ENCODE data around the gene LMF2. TPM values are rescaled to one million over a fixed set of nuclear protein-coding genes. Genes with fewer than 3 reads are reported as not detected.
A peak's percentile ranks its signal among the peaks of the same experiment; 100 is the strongest.

Gene LMF2
- total RNA-seq, 4 donors from 2014 or later: 35.4 to 65.0 (median 46.2) TPM

GRCh38 chr22:50471197-50471847 is 36.2 kb downstream of the LMF2 start:
- H3K27ac ChIP-seq: peak overlapping the region; percentile 72 to 91 (median 80)
- H3K36me3 ChIP-seq: peaks cover 16 to 24% (median 19%) of the 10 kb centered on the region in 3 donors
- intact Hi-C loops (cut with DNase I): no loop called here
- no peak for DNase-seq
- peaks cover 57 to 71% (median 57%) of the 10 kb centered on the region in 3 donors for H3K4me1 ChIP-seq
- peak overlapping the region in 1 of 4 donors; percentile 21 for H3K4me3 ChIP-seq
- TF ChIP-seq, protein P1, sequence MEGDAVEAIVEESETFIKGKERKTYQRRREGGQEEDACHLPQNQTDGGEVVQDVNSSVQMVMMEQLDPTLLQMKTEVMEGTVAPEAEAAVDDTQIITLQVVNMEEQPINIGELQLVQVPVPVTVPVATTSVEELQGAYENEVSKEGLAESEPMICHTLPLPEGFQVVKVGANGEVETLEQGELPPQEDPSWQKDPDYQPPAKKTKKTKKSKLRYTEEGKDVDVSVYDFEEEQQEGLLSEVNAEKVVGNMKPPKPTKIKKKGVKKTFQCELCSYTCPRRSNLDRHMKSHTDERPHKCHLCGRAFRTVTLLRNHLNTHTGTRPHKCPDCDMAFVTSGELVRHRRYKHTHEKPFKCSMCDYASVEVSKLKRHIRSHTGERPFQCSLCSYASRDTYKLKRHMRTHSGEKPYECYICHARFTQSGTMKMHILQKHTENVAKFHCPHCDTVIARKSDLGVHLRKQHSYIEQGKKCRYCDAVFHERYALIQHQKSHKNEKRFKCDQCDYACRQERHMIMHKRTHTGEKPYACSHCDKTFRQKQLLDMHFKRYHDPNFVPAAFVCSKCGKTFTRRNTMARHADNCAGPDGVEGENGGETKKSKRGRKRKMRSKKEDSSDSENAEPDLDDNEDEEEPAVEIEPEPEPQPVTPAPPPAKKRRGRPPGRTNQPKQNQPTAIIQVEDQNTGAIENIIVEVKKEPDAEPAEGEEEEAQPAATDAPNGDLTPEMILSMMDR (IDR thresholded peaks at IDR 0.05): no peak
- no peak for TF ChIP-seq POLR2A (IDR thresholded peaks at IDR 0.05)
- WGBS, 2 donors: 65 to 82% methylated on average over 8 to 11 of the region's 21 CpGs
- no peaks in the 10 kb centered on the region for H3K9me3 ChIP-seq
- H3K27me3 ChIP-seq: no peaks in the 10 kb centered on the region

GRCh38 chr22:50470491-50470890 is 37.0 kb downstream of the LMF2 start:
- intact Hi-C loops (cut with DNase I): no loop called here
- no peak for DNase-seq
- Histone ChIP-seq H3K9me3 (no peaks in the 10 kb centered on the region), H3K36me3 (peaks cover 24 to 32% (median 28%) of the 10 kb centered on the region in 3 donors), H3K27me3 (no peaks in the 10 kb centered on the region), H3K27ac (peak overlapping the region; percentile 72 to 91 (median 80)), H3K4me3 (peak overlapping the region in 3 of 4 donors; percentile 6 to 31 (median 21)), H3K4me1 (peaks cover 53 to 67% (median 56%) of the 10 kb centered on the region in 3 donors)
- 0% methylated on average over 2 of the region's 6 CpGs; no CpG with 5 or more reads in 1 of the 2 donors for WGBS, 2 donors
- no peak for TF ChIP-seq POLR2A (IDR thresholded peaks at IDR 0.05)
- TF ChIP-seq, protein P1 (IDR thresholded peaks at IDR 0.05): no peak

GRCh38 chr22:50469377-50470305 is 37.9 kb downstream of the LMF2 start:
- 60% methylated on average over 3 of the region's 25 CpGs; no CpG with 5 or more reads in 1 of the 2 donors for WGBS, 2 donors
- Histone ChIP-seq H3K4me1 (peaks cover 50 to 62% (median 51%) of the 10 kb centered on the region in 3 donors), H3K9me3 (no peaks in the 10 kb centered on the region), H3K36me3 (peaks cover 33 to 40% (median 36%) of the 10 kb centered on the region in 3 donors), H3K4me3 (peak overlapping the region in 3 of 4 donors; percentile 6 to 37 (median 21)), H3K27ac (peak overlapping the region; percentile 72 to 91 (median 80)), H3K27me3 (no peaks in the 10 kb centered on the region)
- intact Hi-C loops (cut with DNase I): no loop called here
- no peak for TF ChIP-seq POLR2A (IDR thresholded peaks at IDR 0.05)
- TF ChIP-seq, protein P1 (IDR thresholded peaks at IDR 0.05): no peak
- DNase-seq: peak; percentile 81

- H3K4me3 ChIP-seq: no peak overlapping the region
- WGBS, 2 donors: 80% methylated on average over 1 of the region's 8 CpGs; no CpG with 5 or more reads in 1 of the 2 donors
- peaks cover 46 to 57% (median 47%) of the 10 kb centered on the region in 3 donors for H3K4me1 ChIP-seq
- no peak for TF ChIP-seq POLR2A (IDR thresholded peaks at IDR 0.05)
- TF ChIP-seq, protein P1 (IDR thresholded peaks at IDR 0.05): no peak
- peaks cover 40 to 50% (median 45%) of the 10 kb centered on the region in 3 donors for H3K36me3 ChIP-seq
- intact Hi-C loops (cut with DNase I): no loop called here
- H3K27me3 ChIP-seq: no peaks in the 10 kb centered on the region
- no peak for DNase-seq
- no peaks in the 10 kb centered on the region for H3K9me3 ChIP-seq
- H3K27ac ChIP-seq: peak overlapping the region; percentile 72 to 91 (median 80)
These were observed 38.9 kb downstream of the LMF2 start for GRCh38 chr22:50468626-50469025.

Data from esophagus squamous epithelium (tissue), 5 donors.